ENCODE results near the gene RECQL5. TPM values are rescaled to one million over a fixed set of nuclear protein-coding genes. Genes with fewer than 3 reads are reported as not detected.

The RECQL5 gene
- total RNA-seq, 4 donors from 2014 or later = 23.2 to 51.9 (median 34.7) TPM

- TF ChIP-seq EP300 (IDR thresholded peaks at IDR 0.05) (no peak), POLR2A (IDR thresholded peaks at IDR 0.05) (no peak), CTCF (IDR thresholded peaks at IDR 0.05) (no peak)
- 76 to 81% methylated on average over 9 of the region's 9 CpGs for WGBS, 2 donors
- Histone ChIP-seq H3K27ac (no peak overlapping the region), H3K4me1 (peaks cover 0 to 21% (median 0%) of the 10 kb centered on the region in 4 donors), H3K9me3 (no peaks in the 10 kb centered on the region), H3K27me3 (no peaks in the 10 kb centered on the region), H3K4me3 (no peak overlapping the region), H3K36me3 (peaks cover 0 to 37% (median 0%) of the 10 kb centered on the region in 3 donors)
- DNase-seq (ENCODE audit: low spot score in 2 of 2) = no peak
These were observed 63.8 kb downstream of the RECQL5 start for GRCh38 chr17:75603123-75603522.

DNA sequence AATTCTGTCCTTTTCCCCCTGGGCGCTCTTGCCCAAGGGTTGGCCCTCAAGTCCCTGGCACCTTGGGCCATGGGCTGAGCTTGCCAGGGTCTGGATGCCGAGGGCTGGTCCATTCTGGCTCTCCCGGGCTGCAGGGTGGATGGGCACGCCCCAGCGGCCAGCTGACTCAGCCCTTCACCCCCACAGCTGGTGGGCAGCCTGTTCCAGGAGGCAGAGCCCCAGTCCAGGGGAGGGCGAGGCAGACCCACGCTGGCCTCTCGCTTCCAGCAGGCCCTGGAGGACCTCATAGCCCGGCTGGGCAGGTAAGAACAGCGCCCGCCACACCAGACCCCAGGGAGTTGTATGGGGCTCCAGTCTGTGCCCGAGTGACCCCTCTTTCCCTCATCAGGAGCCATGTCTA, 64.3 kb downstream of the RECQL5 start:
- Histone ChIP-seq H3K4me3 (no peak overlapping the region), H3K4me1 (peaks cover 0 to 21% (median 0%) of the 10 kb centered on the region in 4 donors)
- WGBS, 2 donors = 74 to 76% methylated on average over 9 to 12 of the region's 12 CpGs

GRCh38 chr17:75601057-75601987, 65.6 kb downstream of the RECQL5 start:
- peak; percentile 47 to 54 for DNase-seq (ENCODE audit: low spot score in 2 of 2)
- 62 to 65% methylated on average over 28 of the region's 28 CpGs for WGBS, 2 donors
- no peak for TF ChIP-seq EP300 (IDR thresholded peaks at IDR 0.05)
- TF ChIP-seq CTCF (IDR thresholded peaks at IDR 0.05) = peak; percentile 54 to 74 (median 62)

More for the DNA sequence above, 64.3 kb downstream of the RECQL5 start:
- Histone ChIP-seq H3K36me3 (peaks cover 0 to 32% (median 0%) of the 10 kb centered on the region in 3 donors), H3K27me3 (no peaks in the 10 kb centered on the region), H3K27ac (no peak overlapping the region), H3K9me3 (no peaks in the 10 kb centered on the region)
- no peak for DNase-seq (ENCODE audit: low spot score in 2 of 2)
- TF ChIP-seq POLR2A (IDR thresholded peaks at IDR 0.05) (no peak), CTCF (IDR thresholded peaks at IDR 0.05) (no peak), EP300 (IDR thresholded peaks at IDR 0.05) (no peak)

GRCh38 chr17:75596320-75597087, 70.5 kb downstream of the RECQL5 start:
- WGBS, 2 donors = 82 to 89% methylated on average over 14 to 17 of the region's 17 CpGs
- no peaks in the 10 kb centered on the region for H3K9me3 ChIP-seq
- H3K27me3 ChIP-seq = no peaks in the 10 kb centered on the region
- TF ChIP-seq POLR2A (IDR thresholded peaks at IDR 0.05) = no peak
- TF ChIP-seq EP300 (IDR thresholded peaks at IDR 0.05) = no peak
- DNase-seq (ENCODE audit: low spot score in 2 of 2) = no peak
- peaks cover 0 to 7% (median 0%) of the 10 kb centered on the region in 4 donors for H3K4me1 ChIP-seq
- H3K4me3 ChIP-seq = no peak overlapping the region
- H3K36me3 ChIP-seq = peaks cover 0 to 32% (median 0%) of the 10 kb centered on the region in 3 donors
- H3K27ac ChIP-seq = no peak overlapping the region

More at GRCh38 chr17:75601057-75601987, 65.6 kb downstream of the RECQL5 start:
- H3K27ac ChIP-seq = no peak overlapping the region
- H3K36me3 ChIP-seq = peaks cover 0 to 29% (median 0%) of the 10 kb centered on the region in 3 donors
- H3K27me3 ChIP-seq = no peaks in the 10 kb centered on the region
- no peak overlapping the region for H3K4me3 ChIP-seq
- no peaks in the 10 kb centered on the region for H3K9me3 ChIP-seq
- peaks cover 0 to 21% (median 0%) of the 10 kb centered on the region in 4 donors for H3K4me1 ChIP-seq

DNA sequence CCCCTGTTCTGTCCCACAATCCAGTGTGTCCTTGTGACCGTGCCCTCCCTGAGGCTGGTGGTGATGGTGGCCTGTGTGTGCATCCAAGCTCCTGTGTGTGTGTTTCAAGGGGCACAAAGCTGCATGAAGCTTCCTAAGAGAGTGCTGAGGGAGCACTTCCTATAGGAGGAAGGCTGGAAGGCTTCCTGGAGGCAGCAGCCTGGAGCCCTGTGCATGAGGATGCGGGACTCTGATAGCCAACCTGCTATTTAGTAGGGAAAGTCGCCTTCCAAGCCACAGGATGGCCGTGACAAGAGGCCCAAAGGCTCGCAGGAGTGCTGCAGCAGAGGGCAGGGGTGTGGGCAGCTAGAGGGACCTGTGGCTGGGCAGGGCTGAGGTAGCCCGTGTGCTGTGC, 71.0 kb downstream of the RECQL5 start:
- TF ChIP-seq CTCF (IDR thresholded peaks at IDR 0.05) (no peak), POLR2A (IDR thresholded peaks at IDR 0.05) (no peak), EP300 (IDR thresholded peaks at IDR 0.05) (no peak)

More for the DNA sequence above, 71.0 kb downstream of the RECQL5 start:
- Histone ChIP-seq H3K4me1 (peaks cover 0 to 1% (median 0%) of the 10 kb centered on the region in 4 donors), H3K36me3 (peaks cover 0 to 37% (median 0%) of the 10 kb centered on the region in 3 donors), H3K9me3 (no peaks in the 10 kb centered on the region), H3K27me3 (no peaks in the 10 kb centered on the region), H3K27ac (no peak overlapping the region), H3K4me3 (no peak overlapping the region)
- DNase-seq (ENCODE audit: low spot score in 2 of 2) = no peak
- WGBS, 2 donors = 80 to 81% methylated on average over 5 to 6 of the region's 6 CpGs

Data from tibial nerve (tissue), 4 donors.